ENCODE results near the gene CNTD1.

The CNTD1 gene

DNA sequence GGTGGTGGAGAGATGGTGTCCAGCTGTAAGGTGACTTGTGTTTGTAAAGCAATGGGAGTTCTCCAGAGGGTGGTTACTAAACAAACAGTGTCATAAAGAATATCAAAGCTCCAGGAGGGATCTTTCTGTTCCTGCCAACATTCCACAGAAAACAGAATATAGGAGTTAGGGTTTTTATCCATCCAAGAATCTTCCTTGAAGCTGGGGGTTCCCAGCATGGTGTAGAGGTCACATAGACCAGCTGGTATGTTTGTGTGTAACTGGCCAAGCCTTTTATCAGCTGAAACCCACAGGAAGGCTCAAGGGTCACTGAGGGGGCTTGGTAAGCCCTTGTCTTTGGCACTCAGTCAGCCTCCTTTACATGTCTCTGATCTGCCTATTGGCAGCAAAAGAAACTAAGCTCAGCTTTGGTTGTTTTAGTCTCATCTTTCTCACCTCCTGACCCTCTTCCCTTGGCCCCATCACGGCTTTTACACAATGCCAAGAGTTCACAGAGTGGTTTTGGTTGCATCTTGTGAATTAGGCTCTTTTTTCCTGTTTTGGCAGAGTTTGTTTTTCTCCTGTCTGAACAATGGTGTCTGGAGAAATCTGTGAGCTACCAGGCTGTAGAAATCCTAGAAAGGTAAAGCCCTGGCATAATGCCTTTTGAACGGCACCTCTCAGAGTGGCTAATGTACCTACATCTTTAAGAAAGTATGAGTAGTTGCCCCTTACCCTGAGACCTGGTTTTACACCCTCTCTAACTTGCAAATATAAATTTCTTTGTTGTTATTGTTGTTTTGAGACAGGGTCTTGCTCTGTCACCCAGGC, 4.6 kb downstream of the CNTD1 start:
- in situ Hi-C loops (cut with HindIII; ENCODE audit: low sequenced_read_pairs): no loop called here

DNA sequence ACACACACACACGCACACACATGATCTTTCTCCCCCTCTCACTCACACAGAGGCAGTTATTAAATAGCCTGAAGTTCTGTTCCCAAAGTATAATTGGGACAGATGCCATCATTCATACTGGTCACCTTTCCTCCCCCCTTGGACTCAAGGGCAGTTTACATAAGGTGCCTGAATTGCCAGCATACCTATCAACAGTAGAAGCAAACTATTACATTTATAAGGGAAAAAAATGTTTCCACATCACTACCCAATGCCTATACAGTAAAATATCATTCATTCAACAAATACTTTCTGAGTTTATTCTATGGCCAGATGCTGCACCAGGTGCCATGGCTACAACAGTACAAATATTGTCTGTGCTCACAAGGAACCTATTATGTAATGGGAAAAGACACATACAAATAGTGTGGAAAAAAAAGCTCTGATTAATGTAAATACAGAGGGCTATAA, 6.3 kb downstream of the CNTD1 start:
- in situ Hi-C loops (cut with HindIII; ENCODE audit: low sequenced_read_pairs): no loop called here

DNA sequence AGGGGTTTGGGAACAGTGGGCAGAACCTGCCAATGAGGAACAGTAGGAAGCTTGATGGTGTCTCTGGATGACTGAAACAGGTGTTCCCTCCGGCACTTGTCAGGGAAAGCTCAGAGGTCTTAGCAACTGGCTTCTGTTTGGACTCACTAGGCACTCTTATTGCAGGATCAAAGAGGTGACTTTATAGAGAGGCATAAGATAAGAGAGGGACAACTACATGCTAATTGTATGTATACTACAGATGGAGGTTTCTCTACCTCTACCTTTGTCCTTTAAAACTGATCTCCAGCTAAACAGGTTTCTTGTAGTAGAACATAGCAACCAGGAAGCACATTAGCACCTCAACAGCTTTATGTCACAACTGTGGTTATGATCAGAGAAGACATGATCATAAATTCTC, 7.6 kb downstream of the CNTD1 start:
- in situ Hi-C loops (cut with HindIII; ENCODE audit: low sequenced_read_pairs): no loop called here

DNA sequence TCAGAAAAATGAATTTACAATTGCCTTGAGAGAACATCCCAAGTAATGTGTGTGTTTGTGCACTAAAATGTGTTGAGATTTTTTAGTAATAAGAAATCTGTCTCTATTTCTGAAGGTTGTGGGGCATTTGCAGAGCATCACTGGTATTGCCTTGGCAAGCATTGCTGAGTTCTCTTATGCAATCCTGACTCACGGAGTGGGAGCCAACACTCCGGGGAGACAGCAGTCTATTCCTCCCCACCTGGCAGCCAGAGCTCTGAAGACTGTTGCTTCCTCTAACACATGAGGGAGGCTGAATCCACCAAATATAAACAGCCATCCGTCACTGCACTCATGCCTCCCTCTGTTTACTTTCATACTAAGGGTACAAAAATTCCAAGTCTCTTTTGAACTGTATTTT, 10.6 kb downstream of the CNTD1 start:
- in situ Hi-C loops (cut with HindIII; ENCODE audit: low sequenced_read_pairs): no loop called here

DNA sequence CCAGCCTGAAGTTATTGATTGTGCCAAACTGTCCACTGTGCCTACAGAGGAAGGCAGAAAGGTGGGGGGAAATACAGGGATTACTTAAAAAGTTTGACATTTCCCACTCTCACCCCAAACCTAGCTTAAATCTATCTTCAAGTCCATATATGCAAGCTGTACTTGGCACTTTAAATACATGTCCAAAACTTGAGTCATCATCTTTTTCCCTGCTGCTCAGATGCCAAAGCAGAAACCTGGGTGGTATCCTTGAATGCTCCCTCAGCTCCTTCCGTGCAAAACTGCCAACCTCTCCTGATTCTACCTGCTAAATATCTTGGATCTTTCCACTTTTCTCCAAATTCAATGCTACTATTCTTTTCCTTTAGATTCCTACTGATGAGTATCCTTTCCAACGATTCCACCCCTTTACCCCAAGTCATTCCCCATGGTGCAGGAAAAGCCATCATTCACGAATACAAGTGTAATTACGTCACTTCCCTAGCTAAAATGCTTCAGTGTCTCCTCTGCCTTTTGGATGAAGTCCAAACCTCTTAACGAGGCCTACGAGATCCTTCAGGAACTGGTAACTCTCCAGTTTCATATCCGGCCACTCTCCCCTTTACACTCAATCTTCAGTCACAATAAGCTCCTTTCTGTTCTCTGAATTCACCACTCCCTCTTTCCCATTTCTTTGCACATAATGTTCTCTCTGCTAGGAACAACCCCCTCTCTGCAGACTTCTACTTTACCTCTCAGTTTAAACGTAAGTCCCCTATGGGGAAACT, 16.2 kb downstream of the CNTD1 start:
- in situ Hi-C loops (cut with HindIII; ENCODE audit: low sequenced_read_pairs): no loop called here

DNA sequence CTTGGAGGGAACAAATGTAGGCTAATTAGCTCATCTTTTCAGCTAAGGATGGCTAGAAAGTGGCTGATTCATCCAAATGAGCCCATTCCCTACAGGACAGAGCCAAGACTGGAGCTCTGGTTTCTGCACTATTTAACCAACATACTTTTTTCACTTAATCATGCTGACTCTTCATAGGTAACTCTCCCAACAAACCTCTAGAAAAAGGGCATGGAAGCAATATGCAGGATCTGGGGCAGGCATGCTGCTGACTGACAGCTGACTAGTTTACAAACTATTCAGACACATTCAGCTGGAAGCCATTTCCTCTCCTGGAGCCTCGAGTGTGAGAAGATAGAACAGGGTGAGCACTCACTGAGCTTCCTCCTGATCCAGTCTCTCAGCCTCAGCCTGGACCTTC, 19.2 kb downstream of the CNTD1 start:
- in situ Hi-C loops (cut with HindIII; ENCODE audit: low sequenced_read_pairs): no loop called here

DNA sequence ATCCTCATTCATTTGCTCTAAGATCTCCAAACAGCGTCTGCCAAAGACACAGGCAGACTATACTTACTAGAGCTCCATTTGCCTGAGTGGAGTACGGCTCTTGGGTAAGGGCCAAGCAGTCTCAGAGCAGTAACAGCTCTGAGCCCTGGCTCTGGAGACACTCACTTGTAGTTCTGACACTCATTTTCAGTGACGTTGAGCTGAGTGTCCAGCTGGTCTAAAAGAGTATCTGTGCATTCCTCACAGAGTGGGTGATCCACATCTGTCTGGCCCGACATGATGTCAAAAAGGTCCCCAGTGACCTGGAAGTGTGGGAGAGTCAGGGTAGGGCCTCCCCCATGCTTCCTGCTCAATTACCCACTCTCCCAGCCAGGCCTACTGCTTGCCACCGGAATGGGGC, 19.7 kb downstream of the CNTD1 start:
- in situ Hi-C loops (cut with HindIII; ENCODE audit: low sequenced_read_pairs): no loop called here

DNA sequence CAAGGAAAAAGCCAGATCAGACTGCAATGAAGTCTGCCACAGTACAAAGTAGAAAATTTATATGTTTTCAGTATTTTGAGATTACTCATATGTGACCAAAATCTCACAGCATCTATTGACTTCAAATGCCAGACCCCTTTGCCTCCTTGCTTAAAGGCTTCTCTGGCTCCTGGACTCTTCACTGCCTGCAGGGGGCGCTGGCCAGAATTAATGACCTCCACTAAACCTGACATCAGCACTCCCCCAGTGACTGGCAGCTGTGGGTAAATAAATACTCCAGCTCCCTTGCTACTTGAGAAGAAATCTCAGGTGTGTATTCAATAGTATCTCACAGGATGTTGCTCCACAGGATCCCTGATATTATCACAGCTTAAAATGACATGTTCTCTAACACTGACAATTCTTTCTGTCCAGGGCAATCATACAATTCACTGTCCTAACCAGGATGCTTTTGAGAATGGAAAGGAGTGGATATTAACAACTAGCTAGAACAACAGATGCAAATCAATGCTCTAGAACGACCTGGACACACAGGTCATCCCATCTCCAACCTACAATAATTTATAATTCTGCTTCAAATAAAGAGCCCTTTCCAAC, 21.4 kb downstream of the CNTD1 start:
- in situ Hi-C loops (cut with HindIII; ENCODE audit: low sequenced_read_pairs): no loop called here

DNA sequence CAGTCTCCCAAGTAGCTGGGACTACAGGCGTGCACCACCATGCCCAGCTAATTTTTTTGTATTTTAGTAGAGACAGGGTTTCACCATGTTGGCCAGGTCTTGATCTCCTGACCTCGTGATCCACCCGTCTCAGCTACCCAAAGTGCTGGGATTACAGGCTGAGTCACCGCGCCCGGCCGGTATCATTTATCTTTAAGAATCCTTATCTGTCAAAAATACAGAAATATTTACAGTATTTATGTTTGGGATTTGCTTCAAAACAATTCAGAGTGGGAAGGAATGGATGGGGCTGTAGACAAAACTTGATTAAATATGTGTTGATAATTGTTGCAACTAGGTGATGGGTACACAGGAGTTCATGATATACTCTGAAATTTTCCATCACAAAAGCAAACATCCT, 22.5 kb downstream of the CNTD1 start:
- in situ Hi-C loops (cut with HindIII; ENCODE audit: low sequenced_read_pairs): no loop called here

DNA sequence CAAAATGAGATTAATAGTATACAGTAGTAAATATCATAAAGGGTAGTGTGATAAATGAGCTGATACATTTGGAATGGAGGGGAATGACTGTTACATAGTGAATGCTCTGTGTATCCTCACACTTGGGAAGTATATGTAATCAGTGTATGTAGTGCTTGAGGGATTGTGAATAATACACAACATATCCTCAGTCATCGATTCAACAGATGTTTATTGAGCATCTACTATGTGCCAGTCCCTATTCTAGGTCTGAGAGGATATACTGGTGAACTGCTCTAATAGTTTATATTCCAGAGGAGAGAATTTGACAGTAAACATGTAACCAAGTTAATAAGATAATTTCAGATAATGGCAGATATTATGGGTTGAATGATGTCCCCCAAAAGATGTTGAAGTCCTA, 28.8 kb downstream of the CNTD1 start:
- in situ Hi-C loops (cut with HindIII; ENCODE audit: low sequenced_read_pairs): no loop called here

DNA sequence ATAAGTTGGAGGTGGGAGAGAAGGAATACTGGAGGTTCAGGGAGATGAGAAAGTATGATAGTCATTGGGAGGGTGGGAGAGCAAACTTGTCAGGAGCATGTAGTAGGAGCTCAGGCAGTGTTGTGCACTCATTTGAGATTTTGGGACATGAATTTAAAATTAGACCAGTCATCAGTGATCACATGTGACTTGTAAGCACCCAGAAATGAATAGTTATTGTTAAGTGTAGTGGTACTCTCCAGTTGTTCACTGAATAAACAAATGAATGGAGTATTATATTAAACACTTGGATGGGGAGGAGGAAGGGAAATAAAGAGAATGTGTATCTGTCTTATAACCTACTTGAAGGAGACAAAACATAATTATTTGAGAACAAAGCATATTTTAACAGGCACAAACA, 32.3 kb downstream of the CNTD1 start:
- in situ Hi-C loops (cut with HindIII; ENCODE audit: low sequenced_read_pairs): no loop called here

DNA sequence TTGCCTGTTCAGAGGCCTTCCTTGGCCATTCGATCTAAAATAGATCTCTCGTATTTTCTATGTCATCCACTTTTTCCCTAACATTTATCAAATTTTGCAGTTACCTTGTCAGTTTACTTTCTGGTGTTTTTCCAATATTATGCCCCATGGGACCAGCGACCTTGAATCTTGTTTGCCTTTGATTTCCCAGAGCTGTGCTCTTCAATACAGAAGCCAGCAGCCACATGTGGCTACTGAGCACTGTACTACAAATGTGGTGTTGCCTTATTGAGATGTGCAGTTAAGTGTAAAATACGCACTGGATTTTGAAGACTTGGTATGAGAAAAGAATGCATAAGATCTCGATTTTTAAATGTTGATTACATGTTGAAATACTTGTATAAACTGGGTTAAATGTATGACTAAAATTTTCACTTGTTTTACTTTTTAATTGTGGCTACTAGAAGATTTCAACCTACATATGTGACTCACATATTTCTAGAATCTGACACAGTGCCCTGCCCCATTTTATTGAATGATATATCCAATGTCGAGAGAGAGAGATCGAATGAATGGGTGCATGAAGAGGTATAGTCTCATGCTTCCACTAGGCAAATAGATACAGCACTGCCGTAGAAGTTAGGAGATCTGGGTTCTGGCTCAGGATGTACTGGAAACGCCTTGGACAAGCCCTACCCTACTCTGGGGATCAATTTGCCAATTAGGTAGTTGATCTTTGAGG, 33.7 kb downstream of the CNTD1 start:
- in situ Hi-C loops (cut with HindIII; ENCODE audit: low sequenced_read_pairs): no loop called here

DNA sequence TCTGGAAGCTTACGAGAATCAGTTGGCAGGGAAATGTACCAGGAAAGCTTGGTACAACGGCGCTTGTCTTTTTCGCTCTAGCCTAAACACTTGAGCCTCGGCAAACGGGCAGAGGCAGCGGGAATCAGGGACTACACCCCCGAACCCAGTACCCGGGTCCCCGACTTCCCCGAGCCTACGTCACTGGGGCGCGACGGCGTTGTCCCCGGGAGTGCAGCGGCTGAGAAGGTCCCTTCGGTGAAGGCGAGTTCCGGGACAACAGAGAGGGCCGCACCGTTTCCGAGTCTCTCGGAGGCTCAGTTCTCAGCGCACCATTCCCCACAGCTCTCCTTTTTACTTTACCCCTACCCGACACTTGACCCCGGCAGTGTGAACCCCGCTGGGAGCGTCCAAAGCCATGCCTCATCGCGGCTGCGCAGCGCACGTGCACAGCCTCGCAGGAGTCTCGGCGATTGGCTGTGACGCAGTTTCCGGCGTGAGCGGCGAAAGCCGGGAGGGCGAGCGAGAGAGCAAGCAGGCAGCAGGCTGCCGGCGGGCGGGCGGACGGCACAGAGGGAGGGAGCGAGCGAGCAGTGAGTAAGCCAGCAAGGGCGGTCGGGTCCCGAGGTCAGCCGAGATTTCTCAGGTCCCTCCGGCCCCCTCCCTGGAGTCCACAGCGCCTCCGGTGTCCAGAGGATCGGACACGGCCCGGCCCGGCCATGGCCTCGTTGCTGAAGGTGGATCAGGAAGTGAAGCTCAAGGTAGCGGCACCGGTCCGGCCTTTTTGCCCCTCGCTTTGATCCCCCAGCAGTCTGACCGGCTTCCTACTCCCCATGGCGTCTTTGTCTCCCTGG, 34.5 kb downstream of the CNTD1 start, which contains the start of gene PSME3:
Gene PSME3, plus strand, starts transcription at position 464 of the 833 bp plus-strand sequence. Its CDS starts 235 bp downstream, at position 699.
- in situ Hi-C loops (cut with HindIII; ENCODE audit: low sequenced_read_pairs): no loop called here

DNA sequence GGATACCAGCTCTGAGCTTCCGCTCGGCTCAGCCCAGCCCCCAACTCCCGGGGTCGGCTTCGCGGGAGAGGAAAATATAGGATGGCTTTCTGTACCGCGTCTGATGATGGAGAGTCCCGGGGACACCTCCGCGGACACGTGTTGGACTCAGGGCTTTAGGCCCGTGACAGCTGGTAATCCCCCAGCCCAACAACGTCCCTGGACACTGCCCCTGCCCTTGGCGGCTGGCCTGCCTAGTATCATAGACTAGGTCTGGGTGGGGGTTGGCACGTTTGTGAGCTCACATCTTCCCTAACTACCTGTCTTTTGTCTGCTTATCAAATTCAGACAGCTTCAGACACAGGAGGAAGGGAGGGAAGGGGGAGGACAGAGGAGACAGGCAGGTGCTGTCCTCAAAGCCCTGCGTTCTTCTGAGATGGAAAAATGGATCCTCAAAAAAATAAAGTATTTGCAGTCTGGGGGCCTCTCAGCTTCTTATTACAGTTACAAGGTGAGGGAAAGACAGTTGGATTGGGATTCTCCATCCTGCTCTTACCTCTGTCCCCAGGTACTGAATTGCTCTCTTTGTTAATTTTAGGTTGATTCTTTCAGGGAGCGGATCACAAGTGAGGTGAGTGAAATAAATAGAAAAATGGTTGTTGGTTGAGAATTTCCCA, 35.2 kb downstream of the CNTD1 start:
- in situ Hi-C loops (cut with HindIII; ENCODE audit: low sequenced_read_pairs): no loop called here

DNA sequence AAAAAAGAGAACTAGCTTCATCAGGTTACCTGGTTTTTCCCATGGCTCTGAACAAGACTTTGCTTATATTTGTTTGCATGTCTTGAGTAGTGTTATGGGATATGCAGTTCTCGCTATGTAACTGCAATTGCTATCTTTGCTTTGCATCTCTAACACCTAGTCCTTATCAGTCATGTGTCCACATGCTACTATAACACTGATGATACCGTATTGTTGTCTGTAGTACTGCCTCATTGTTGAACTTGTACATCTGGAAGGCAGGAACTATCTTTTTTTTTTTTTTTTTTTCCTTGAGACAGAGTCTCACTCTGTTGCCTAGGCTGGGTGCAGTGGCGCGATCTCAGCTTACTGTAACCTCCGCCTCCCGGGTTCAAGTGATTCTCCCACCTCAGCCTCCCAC, 37.1 kb downstream of the CNTD1 start:
- in situ Hi-C loops (cut with HindIII; ENCODE audit: low sequenced_read_pairs): no loop called here

DNA sequence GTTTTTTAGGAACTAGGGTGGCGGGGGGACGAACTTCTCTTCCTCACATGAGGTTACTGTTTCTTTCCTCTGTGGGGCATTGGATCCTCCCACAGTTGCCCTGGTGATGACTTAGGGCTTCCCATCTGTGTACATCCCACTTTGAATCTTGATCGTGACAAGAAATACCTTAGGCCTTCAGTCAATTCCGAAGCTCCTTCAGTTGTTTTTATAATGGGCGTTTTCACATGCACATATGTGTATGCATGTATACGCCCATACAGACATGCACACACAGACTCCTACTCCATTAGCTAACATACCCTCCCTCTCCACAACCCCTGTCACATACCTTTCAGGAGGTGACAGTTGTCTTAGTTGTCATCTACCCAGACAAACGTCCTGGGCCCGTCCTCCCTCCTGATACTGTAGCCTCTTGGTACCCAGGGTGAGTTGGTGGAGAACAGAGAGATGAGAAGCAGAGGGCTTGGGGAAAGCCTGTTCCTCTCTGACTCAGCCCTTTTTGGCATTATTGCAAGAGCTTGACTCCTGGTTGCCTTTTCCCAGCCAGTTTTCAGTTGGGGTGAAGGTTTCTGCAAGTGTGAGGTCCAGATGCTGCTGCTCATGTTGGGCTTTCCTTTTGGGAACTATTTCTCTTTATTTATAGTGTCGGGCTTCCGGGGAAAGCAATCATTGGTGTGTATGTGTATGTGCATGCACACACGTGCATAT, 43.5 kb downstream of the CNTD1 start:
- in situ Hi-C loops (cut with HindIII; ENCODE audit: low sequenced_read_pairs): no loop called here

DNA sequence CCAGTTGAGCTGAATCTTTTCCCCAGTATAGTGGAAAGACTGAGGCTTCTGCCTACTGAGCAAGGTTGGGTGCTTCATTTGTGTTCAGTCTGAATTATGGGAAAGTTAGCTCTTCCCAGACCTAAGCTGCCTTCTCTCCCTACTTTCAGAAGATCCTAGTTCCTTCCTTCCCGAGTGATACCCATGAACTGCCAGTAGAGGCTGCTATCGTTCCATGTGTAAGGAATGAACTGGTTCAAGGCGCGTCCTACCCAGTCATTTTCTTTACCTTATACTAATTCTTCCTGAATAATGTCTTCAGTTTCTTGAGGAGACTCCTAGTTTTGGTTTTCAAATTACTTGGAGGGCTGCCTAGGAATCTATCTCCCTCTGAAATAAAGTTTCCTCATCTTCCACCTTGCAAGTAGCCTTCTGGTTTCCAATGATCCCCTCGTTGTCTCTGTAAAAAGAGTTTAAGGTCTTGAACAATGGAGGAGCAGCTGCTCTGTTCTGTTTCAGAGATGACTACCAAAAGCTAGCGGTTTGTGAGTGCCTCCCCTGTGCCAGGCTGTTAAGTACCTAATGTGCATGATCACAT, 44.8 kb downstream of the CNTD1 start:
- in situ Hi-C loops (cut with HindIII; ENCODE audit: low sequenced_read_pairs): no loop called here

DNA sequence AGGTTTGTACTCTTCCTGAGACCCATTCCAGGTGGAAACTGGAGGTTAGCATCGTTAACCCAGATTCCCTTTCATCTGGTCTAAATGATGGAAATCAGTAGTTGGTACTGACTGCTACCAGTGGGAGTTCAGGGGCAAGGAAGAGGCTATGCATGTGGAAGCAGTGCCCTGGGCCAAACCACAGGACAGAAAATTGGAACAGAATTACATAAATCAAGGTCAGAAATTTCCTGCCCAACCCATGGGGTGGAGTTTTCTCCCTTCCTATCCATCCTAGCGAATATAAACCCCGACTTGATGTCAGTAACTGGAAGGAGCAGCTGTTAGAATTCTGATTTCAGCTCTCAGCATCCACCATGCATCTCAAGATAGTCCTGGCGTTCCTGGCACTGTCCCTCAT, 45.6 kb downstream of the CNTD1 start, which contains the start of gene AOC2:
Gene AOC2, plus strand, starts transcription at position 310 of the 400 bp plus-strand sequence. Its CDS starts 47 bp downstream, at position 357.
- in situ Hi-C loops (cut with HindIII; ENCODE audit: low sequenced_read_pairs): no loop called here

Measured in DLD1 (cell line).